ENCODE measurements around the gene SSH3.
A peak's percentile ranks its signal among the peaks of the same experiment; 100 is the strongest.
"Not testable (repeated sequence)": the region's sequence is repeated elsewhere in the genome, so short reads cannot be mapped to it uniquely, and the experiment has no call there.

SSH3 gene

DNA sequence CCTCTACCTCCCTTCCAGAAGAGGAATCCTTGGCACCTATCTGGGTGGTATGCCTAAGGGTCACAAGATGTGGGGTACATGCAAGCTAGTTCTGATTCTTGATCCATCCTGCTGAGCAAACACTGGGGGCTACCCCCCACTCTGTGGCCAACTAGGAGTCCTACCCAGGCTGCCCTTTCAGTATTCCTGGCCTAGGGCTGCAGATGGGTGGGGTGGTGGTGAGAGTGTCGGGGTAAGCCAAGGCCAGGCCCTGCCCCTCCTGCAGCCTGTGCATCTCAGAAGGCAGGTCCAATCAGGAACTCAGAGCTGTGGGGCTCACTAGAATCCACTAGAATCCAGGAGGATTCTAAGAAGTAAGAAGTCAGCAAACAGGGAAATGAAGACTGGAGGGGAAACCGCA is 10.9 kb downstream of the SSH3 start:
- no peaks in the 10 kb centered on the region for H3K4me1 ChIP-seq (ENCODE audit: control insufficient read depth, insufficient read depth, low read length)
- H3K4me3 ChIP-seq (ENCODE audit: low read length): no peak overlapping the region
- H3K9me3 ChIP-seq (ENCODE audit: control insufficient read depth, insufficient read depth, low read length): no peaks in the 10 kb centered on the region
- peaks cover 2% of the 10 kb centered on the region; the same call in 1 of the 2 replicates for H3K36me3 ChIP-seq (ENCODE audit: control insufficient read depth, insufficient read depth, low read length)
- no CpG with 5 or more reads among the region's 2 CpGs for WGBS (ENCODE audit: insufficient coverage, insufficient read length)
- peaks cover 10% of the 10 kb centered on the region; the same call in 1 of the 2 replicates for H3K27me3 ChIP-seq (ENCODE audit: control insufficient read depth, insufficient read depth, low read length)
- no peak for DNase-seq (ENCODE audit: low read depth, low spot score)
- H3K27ac ChIP-seq (ENCODE audit: low read length): no peak overlapping the region

DNA sequence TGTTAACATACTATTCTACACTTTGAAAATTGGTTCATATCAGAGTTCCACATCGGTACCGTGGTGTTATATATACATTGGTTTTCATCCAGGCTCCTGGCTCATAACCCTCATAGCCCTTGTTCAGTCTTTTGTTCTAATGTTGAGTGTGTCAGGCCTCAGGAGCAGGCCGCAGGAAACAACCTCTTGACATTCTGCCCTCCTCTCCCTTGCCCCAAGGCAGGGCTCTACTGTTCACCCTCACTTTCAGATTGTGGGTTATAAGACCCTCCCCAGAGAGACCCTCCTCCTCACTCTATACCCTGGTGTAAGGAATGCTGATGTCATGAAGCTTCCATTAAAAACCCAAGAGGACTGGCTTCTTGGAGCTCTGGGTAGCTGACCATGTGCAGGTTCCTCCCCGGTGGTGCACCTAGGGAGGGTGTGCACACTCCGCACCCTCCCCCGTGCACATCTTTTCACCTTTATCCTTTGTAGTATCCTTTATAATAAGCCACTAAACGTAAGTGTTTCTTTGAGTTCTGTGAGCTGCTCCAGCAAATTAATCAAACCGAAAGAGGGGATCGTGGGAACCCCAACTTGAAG is 12.1 kb downstream of the SSH3 start:
- no peak for DNase-seq (ENCODE audit: low read depth, low spot score)
- peaks cover 10% of the 10 kb centered on the region; the same call in 1 of the 2 replicates for H3K27me3 ChIP-seq (ENCODE audit: control insufficient read depth, insufficient read depth, low read length)
- no peaks in the 10 kb centered on the region; the same call in 1 of the 2 replicates for H3K36me3 ChIP-seq (ENCODE audit: control insufficient read depth, insufficient read depth, low read length)
- H3K4me1 ChIP-seq (ENCODE audit: control insufficient read depth, insufficient read depth, low read length): no peaks in the 10 kb centered on the region
- H3K9me3 ChIP-seq (ENCODE audit: control insufficient read depth, insufficient read depth, low read length): no peaks in the 10 kb centered on the region
- H3K4me3 ChIP-seq (ENCODE audit: low read length): no peak overlapping the region
- WGBS (ENCODE audit: insufficient coverage, insufficient read length): no CpG with 5 or more reads among the region's 9 CpGs
- no peak overlapping the region for H3K27ac ChIP-seq (ENCODE audit: low read length)

DNA sequence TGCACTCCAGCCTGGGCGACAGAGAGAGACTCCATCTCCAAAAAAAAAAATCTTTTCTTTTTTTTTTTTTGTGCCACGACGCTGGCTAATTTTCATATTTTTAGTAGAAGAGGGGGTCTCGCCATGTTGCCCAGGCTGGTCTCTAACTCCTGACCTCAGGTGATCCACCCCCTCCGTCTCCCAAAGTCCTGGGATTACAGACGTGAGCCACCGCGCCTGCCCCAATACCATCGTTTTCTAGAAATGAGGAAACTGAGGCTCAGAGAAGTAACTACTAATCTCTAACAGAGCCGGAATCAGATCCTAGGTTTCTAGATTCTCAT is 13.5 kb downstream of the SSH3 start:
- no peak for DNase-seq (ENCODE audit: low read depth, low spot score)
- H3K4me3 ChIP-seq (ENCODE audit: low read length): peak overlapping the region; percentile 62; the same call in 1 of the 2 replicates

DNA sequence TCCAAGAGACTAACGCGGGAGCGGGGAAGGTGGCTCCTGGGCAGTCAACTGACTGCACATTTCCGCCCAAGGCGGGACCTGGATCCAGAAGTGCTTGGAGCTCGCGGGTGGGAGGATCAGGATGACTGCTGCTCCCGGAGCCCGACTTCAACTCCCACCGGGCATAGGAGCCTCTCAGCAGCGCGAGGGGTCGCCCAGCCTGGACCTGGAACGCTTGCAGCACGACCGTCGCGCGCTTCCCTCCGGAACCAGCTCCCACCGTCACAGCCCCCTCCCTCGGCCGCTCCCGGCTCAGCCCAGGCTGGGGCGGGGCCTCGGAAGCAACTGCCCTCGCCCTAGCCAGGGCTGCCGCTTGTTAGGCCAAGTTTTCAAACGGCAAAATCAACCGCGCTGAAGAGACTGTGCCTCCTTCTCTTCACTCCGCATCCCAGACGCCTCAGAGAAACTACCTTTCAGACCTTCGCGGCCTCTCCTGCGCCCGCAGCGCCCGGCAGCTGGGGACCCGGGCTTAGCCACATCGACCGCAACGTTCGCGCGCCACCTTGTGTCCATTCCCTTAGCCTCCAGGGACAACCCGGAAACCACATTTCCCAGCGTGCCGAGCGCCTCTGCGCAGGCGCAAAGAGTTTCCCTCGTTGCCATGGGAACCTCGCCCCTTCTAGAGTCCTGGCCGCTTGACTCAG is 14.0 kb downstream of the SSH3 start:
- H3K4me1 ChIP-seq (ENCODE audit: control insufficient read depth, insufficient read depth, low read length): no peaks in the 10 kb centered on the region
- no CpG with 5 or more reads among the region's 55 CpGs for WGBS (ENCODE audit: insufficient coverage, insufficient read length)
- no peak overlapping the region for H3K27ac ChIP-seq (ENCODE audit: low read length)

More for the DNA sequence above, 13.5 kb downstream of the SSH3 start:
- Histone ChIP-seq H3K4me1 (ENCODE audit: control insufficient read depth, insufficient read depth, low read length) (no peaks in the 10 kb centered on the region), H3K36me3 (ENCODE audit: control insufficient read depth, insufficient read depth, low read length) (no peaks in the 10 kb centered on the region), H3K27ac (ENCODE audit: low read length) (no peak overlapping the region), H3K27me3 (ENCODE audit: control insufficient read depth, insufficient read depth, low read length) (peaks cover 10% of the 10 kb centered on the region; the same call in 1 of the 2 replicates), H3K9me3 (ENCODE audit: control insufficient read depth, insufficient read depth, low read length) (no peaks in the 10 kb centered on the region)
- no CpG with 5 or more reads among the region's 10 CpGs for WGBS (ENCODE audit: insufficient coverage, insufficient read length)

DNA sequence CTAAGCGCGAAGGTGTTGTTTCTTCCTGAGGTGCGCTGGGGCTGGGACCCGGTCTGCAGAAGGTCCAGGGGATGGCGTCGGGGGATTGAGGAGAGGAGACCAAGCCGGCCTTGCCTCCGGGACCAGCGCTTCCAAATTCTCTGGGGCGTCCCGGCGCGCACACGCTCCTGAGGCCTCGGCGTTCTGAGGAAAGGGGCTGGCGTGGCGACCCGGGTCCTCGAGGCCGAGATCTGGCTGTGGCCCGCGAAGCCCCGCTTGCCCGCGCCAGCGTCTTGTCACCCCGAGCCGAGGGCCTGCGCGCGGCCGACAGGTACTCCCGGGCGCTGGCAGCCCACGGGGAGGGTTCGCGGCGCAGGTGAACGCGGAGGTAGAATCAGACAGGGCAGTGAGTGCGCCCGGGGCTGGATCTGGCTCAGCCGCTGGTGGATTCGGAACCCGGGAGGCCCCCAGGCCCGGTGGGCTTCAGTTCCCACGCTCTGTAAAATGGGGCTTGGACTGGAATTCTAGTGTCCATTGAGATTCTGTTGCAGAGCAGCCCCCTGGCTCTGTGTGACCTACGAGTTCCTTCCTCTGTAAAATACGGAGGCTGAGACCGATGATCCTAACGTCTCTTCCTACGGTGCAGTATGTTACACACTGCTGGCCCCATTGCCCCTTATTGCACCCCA is 14.7 kb downstream of the SSH3 start:
- WGBS (ENCODE audit: insufficient coverage, insufficient read length): no CpG with 5 or more reads among the region's 53 CpGs
- peak overlapping the region; percentile 62 for H3K4me3 ChIP-seq (ENCODE audit: low read length)
- no peaks in the 10 kb centered on the region for H3K4me1 ChIP-seq (ENCODE audit: control insufficient read depth, insufficient read depth, low read length)
- no peaks in the 10 kb centered on the region for H3K9me3 ChIP-seq (ENCODE audit: control insufficient read depth, insufficient read depth, low read length)
- peaks cover 10% of the 10 kb centered on the region; the same call in 1 of the 2 replicates for H3K27me3 ChIP-seq (ENCODE audit: control insufficient read depth, insufficient read depth, low read length)
- no peaks in the 10 kb centered on the region for H3K36me3 ChIP-seq (ENCODE audit: control insufficient read depth, insufficient read depth, low read length)
- no peak overlapping the region for H3K27ac ChIP-seq (ENCODE audit: low read length)
- no peak for DNase-seq (ENCODE audit: low read depth, low spot score)

More for the DNA sequence above, 14.0 kb downstream of the SSH3 start:
- Histone ChIP-seq H3K36me3 (ENCODE audit: control insufficient read depth, insufficient read depth, low read length) (no peaks in the 10 kb centered on the region), H3K27me3 (ENCODE audit: control insufficient read depth, insufficient read depth, low read length) (peaks cover 10% of the 10 kb centered on the region; the same call in 1 of the 2 replicates), H3K4me3 (ENCODE audit: low read length) (peak overlapping the region; percentile 62; the same call in 1 of the 2 replicates), H3K9me3 (ENCODE audit: control insufficient read depth, insufficient read depth, low read length) (no peaks in the 10 kb centered on the region)
- DNase-seq (ENCODE audit: low read depth, low spot score): peak; percentile 97

DNA sequence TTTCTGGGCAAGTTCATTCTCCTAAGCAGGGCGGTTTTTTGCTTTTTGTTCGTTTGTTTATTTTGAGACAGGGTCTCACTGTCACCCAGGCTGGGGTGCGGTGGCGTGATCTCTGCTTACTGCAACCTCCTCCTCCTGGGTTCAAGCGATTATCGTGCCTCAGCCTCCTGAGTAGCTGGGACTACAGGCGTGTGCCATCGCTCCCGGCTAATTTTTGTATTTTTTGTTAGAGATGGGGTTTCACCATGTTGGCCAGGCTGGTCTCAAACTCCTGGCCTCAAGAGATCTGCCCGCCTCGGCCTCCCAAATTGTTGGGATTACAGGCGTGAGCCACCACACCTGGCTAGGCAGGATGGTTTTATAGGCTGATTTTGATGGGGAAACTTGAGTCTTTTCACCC is 15.5 kb downstream of the SSH3 start:
- not testable (repeated sequence) for H3K9me3 ChIP-seq (ENCODE audit: control insufficient read depth, insufficient read depth, low read length); H3K4me3 ChIP-seq (ENCODE audit: low read length); H3K36me3 ChIP-seq (ENCODE audit: control insufficient read depth, insufficient read depth, low read length); H3K4me1 ChIP-seq (ENCODE audit: control insufficient read depth, insufficient read depth, low read length); H3K27me3 ChIP-seq (ENCODE audit: control insufficient read depth, insufficient read depth, low read length); DNase-seq (ENCODE audit: low read depth, low spot score); H3K27ac ChIP-seq (ENCODE audit: low read length)
- WGBS (ENCODE audit: insufficient coverage, insufficient read length): no CpG with 5 or more reads among the region's 12 CpGs

DNA sequence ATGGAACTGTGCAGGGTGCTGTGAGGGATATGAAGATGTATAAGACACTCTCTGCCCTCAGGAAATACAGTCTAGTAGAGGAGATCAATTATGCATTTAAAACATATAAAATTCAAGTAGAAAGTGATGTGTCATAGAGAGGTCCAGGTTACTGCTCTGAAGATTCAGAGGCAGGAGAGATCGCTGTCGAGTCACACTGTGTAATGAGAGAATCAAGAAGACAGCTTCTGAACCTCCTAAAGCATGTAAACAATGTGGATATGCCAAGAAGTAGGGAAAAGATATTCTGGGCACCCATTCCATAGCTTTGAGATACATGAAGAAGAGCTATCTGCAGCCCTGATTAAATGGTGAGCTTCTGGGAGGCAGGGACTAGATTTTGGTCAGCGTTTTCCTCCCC is 16.7 kb downstream of the SSH3 start:
- no peaks in the 10 kb centered on the region for H3K9me3 ChIP-seq (ENCODE audit: control insufficient read depth, insufficient read depth, low read length)
- H3K27ac ChIP-seq (ENCODE audit: low read length): no peak overlapping the region
- no peaks in the 10 kb centered on the region for H3K36me3 ChIP-seq (ENCODE audit: control insufficient read depth, insufficient read depth, low read length)
- no CpG with 5 or more reads among the region's 3 CpGs for WGBS (ENCODE audit: insufficient coverage, insufficient read length)
- H3K4me1 ChIP-seq (ENCODE audit: control insufficient read depth, insufficient read depth, low read length): no peaks in the 10 kb centered on the region
- peaks cover 10% of the 10 kb centered on the region; the same call in 1 of the 2 replicates for H3K27me3 ChIP-seq (ENCODE audit: control insufficient read depth, insufficient read depth, low read length)
- no peak overlapping the region for H3K4me3 ChIP-seq (ENCODE audit: low read length)
- DNase-seq (ENCODE audit: low read depth, low spot score): no peak

DNA sequence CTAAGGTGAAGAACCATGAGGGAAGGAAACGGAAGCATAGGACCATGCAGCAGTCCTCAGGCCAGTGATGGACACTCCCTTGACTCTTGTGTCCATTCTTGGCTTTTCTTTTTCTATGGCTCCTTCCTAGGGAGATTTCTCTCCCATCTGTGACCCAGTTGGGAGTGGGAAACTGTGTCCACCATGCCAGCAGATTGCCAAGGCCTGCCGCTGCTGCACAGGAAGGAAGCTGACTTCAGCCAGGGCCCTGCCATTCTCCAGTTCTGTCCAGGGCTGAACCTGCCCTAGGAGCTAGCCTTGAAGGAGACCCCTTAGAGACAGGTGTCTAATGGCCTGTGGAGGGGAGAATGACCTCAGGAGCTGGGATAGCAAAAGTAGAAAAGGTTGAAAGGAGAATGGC is 17.4 kb downstream of the SSH3 start:
- no peak for DNase-seq (ENCODE audit: low read depth, low spot score)

DNA sequence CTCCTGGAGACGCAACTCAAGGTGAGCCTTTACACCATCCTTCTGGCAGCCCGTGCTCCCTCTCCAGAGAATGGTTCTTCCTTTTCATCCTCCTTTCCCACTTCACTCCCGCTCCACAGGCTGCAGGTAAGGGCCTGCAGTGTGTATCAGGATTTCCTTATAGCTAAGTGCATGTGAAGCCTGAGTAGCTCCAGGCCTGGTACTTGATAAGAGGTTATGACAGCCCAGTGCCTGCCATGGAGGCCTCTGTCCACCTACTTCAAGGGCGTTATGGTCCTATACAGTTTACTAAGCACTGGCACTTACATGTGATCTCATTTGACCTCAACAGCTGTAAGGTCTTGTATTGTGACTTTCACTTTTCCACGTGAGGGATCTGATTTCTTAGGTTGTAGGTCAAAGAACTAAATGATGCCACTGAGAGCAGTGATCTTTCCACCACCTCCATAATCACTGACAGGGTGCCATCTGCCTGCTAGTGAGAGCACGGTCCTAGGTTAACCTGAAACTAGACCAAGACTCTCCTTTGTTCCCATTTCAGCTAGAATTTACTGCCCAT is 18.1 kb downstream of the SSH3 start:
- no peaks in the 10 kb centered on the region for H3K4me1 ChIP-seq (ENCODE audit: control insufficient read depth, insufficient read depth, low read length)
- no peak overlapping the region for H3K27ac ChIP-seq (ENCODE audit: low read length)
- no peak for DNase-seq (ENCODE audit: low read depth, low spot score)
- H3K9me3 ChIP-seq (ENCODE audit: control insufficient read depth, insufficient read depth, low read length): no peaks in the 10 kb centered on the region
- peaks cover 10% of the 10 kb centered on the region; the same call in 1 of the 2 replicates for H3K27me3 ChIP-seq (ENCODE audit: control insufficient read depth, insufficient read depth, low read length)
- no peak overlapping the region for H3K4me3 ChIP-seq (ENCODE audit: low read length)
- H3K36me3 ChIP-seq (ENCODE audit: control insufficient read depth, insufficient read depth, low read length): no peaks in the 10 kb centered on the region
- WGBS (ENCODE audit: insufficient coverage, insufficient read length): no CpG with 5 or more reads among the region's 6 CpGs

More for the DNA sequence above, 17.4 kb downstream of the SSH3 start:
- WGBS (ENCODE audit: insufficient coverage, insufficient read length): no CpG with 5 or more reads among the region's 2 CpGs
- H3K27ac ChIP-seq (ENCODE audit: low read length): no peak overlapping the region
- no peaks in the 10 kb centered on the region for H3K4me1 ChIP-seq (ENCODE audit: control insufficient read depth, insufficient read depth, low read length)
- no peaks in the 10 kb centered on the region for H3K36me3 ChIP-seq (ENCODE audit: control insufficient read depth, insufficient read depth, low read length)
- no peaks in the 10 kb centered on the region for H3K9me3 ChIP-seq (ENCODE audit: control insufficient read depth, insufficient read depth, low read length)
- H3K27me3 ChIP-seq (ENCODE audit: control insufficient read depth, insufficient read depth, low read length): peaks cover 10% of the 10 kb centered on the region; the same call in 1 of the 2 replicates
- no peak overlapping the region for H3K4me3 ChIP-seq (ENCODE audit: low read length)

DNA sequence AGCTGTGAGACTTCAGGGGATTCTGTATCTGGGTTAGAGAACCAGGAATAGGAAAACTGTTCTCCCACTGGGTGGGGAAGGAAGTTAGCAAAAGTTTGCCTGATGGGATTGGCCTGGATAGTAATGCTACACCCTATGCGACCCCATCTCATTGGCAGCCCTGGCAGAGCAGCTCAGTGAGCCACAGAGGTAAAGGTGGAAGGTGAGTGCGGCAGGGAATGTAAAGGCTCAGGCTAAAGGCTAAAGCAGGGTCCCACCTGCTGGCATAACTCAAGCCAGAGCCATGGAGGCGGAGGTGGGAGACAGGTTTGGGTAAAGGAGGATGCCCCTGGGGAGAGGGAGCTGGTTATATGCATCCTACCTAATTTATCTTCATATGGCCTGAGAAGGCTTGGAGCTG is 18.7 kb downstream of the SSH3 start:
- H3K4me3 ChIP-seq (ENCODE audit: low read length): no peak overlapping the region
- no peaks in the 10 kb centered on the region for H3K36me3 ChIP-seq (ENCODE audit: control insufficient read depth, insufficient read depth, low read length)
- no peak for DNase-seq (ENCODE audit: low read depth, low spot score)
- no CpG with 5 or more reads among the region's 3 CpGs for WGBS (ENCODE audit: insufficient coverage, insufficient read length)
- H3K9me3 ChIP-seq (ENCODE audit: control insufficient read depth, insufficient read depth, low read length): no peaks in the 10 kb centered on the region
- peaks cover 10% of the 10 kb centered on the region; the same call in 1 of the 2 replicates for H3K27me3 ChIP-seq (ENCODE audit: control insufficient read depth, insufficient read depth, low read length)
- no peaks in the 10 kb centered on the region for H3K4me1 ChIP-seq (ENCODE audit: control insufficient read depth, insufficient read depth, low read length)
- H3K27ac ChIP-seq (ENCODE audit: low read length): no peak overlapping the region
